GM19468 (cell line): ENCODE data around the gene CTPS2.
"Not testable (repeated sequence)": the region's sequence is repeated elsewhere in the genome, so short reads cannot be mapped to it uniquely, and the experiment has no call there.

Experiments used
- ATAC-seq: cut with Tn5 transposase; IDR thresholded peaks from one replicate; pipeline ENCODE4 v1.9.1; 2021; ENCODE audit warnings: mild to moderate bottlenecking, moderate library complexity, moderate number of reproducible peaks; ENCODE audit not compliant: unreplicated experiment; ENCODE audit errors: extremely low read depth

Gene CTPS2

DNA sequence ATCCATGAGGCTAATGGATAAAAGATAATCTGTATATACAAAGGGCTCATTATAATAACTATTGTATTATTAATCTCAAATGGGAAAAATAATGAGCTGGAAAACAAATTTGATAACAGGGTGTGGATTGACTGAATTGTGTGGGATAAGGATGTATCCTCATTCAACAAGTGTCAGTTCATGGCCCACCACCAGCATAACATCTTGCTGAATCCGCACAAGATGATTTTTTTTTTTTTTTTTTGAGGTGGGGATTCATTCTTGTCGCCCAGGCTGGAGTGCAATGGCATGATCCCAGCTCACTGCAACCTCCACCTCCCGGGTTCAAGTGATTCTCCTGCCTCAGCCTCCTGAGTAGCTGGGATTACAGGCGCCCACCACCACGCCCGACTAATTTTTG lies 3.2 kb upstream of the CTPS2 start:
- ATAC-seq: not testable (repeated sequence)

- ATAC-seq: no peak
These were observed 2.0 kb upstream of the CTPS2 start for GRCh38 chrX:16714504-16714903.

DNA sequence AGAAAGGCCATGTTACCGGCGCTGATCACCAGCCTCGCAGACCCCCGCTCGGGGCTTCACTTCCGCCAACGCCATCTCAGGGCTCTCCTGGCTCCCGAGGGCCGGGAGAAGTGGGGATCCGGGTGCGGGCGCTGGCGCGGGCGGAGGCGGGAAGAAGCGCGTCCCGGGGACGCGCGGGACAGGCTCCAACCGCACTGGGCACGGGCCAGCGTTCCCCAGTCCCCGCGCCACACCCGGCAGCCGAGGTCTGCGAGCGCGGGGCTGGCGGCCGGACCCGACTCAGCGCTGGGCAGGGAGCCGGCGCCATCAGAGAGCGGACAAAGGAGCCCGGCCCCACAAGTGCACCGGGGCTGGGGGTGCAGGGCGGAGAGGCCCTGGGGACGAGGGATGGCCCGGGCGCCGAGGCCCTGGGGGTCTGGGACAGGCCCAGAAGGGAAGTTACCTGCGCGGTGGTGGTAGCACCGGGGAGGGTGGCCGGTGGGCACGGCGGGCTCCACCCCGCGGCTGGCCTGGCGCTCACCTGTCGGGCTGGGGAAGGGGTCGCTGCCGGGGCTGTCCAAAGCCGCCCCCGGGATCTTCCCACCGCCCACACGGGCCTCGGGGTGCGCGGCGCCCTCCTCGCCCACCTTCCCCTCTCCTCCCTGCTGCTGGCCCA lies 449 bp downstream of the CTPS2 start:
- no peak for ATAC-seq

- no peak for ATAC-seq
These were observed 1.2 kb downstream of the CTPS2 start for GRCh38 chrX:16711219-16711811.

DNA sequence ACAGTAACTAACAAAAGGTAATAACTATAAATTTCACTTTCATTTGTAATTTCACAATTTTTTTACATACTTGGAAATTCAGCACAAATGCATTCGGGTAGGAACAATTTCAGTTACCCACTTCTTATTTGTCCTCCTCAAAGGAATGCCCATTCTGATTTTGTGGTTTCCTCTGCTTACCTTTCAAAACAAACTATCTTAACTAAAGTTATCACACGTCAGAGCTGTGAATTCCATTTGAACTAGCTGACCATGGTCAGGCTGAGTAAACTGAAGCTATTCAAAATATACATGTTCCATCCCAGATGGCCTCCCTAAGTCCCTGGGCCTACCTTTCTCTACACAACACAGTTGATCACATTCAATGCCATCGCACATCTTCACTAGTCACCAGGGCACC lies 4.5 kb downstream of the CTPS2 start:
- no peak for ATAC-seq

- no peak for ATAC-seq
These were observed 7.1 kb downstream of the CTPS2 start for GRCh38 chrX:16705370-16705769.

GRCh38 chrX:16702700-16703599 lies 9.5 kb downstream of the CTPS2 start:
- no peak for ATAC-seq

DNA sequence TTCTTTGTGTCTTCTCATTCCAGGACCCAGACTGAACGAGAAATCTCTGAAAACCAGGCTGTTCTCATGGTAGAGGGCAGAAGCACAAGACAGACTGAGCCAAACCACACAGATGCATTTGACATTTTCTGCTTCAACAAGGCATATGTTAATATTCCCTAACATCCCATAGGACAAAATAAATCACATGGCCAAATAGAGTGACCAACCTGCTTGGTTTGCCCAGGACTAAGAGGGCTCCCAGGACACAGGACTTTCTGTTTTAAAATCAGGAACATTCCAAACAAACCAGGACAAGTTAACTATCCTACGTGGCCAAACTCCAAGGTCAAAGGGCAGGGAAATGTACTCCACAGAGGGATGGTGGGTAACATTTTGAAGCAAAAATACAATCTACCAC lies 11.7 kb downstream of the CTPS2 start:
- no peak for ATAC-seq

DNA sequence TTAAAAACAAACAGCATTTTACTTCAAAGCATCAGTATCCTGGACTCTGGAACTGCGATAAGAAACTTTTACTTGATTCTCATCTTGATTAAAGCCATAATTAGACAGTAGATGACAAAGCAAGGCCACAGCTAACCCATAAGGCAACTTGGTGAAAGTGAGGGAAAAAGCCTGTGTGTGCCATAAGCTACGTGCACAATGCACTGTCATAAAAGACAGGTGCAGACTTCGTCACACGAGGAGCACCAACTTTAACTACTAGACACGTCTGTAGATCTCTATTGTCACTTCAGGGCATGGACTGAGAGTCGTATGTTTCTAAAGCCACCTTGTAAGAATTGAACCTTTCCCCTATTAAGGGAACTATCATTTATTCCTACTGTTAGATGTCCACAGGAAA lies 13.1 kb downstream of the CTPS2 start:
- no peak for ATAC-seq

- ATAC-seq: no peak
These were observed 15.5 kb downstream of the CTPS2 start for GRCh38 chrX:16696956-16697355.

- ATAC-seq: no peak
These were observed 17.3 kb downstream of the CTPS2 start for GRCh38 chrX:16695079-16695676.

GRCh38 chrX:16687514-16687913 lies 25.0 kb downstream of the CTPS2 start:
- no peak for ATAC-seq

- no peak for ATAC-seq
These were observed 29.3 kb downstream of the CTPS2 start for GRCh38 chrX:16683007-16683664.

- no peak for ATAC-seq
These were observed 33.8 kb downstream of the CTPS2 start for GRCh38 chrX:16678689-16679088.

- no peak for ATAC-seq
These were observed 41.5 kb downstream of the CTPS2 start for GRCh38 chrX:16671005-16671404.

DNA sequence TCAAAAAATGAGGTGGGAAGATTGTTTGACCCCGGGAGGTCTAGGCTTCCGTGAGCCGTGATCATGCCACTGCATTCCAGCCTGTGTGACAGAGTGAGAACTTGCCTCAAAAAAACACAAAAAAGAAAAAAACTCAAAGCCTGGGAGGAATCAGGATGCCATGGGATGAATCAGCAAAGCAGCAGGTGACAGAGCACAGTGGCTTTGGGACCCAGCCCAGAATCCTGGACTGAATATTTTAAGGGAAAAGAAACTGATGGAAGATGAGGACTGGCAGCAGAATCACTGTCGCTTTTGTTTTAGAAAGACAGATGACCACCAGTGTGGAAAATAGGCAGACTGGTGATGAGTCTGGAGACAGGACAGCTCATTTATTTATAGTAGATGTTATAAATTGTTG lies 45.9 kb downstream of the CTPS2 start:
- no peak for ATAC-seq

- ATAC-seq: no peak
These were observed 47.4 kb downstream of the CTPS2 start for GRCh38 chrX:16665089-16665488.

- no peak for ATAC-seq
These were observed 47.8 kb downstream of the CTPS2 start for GRCh38 chrX:16664626-16665025.

GRCh38 chrX:16664074-16664473 lies 48.4 kb downstream of the CTPS2 start:
- ATAC-seq: no peak

DNA sequence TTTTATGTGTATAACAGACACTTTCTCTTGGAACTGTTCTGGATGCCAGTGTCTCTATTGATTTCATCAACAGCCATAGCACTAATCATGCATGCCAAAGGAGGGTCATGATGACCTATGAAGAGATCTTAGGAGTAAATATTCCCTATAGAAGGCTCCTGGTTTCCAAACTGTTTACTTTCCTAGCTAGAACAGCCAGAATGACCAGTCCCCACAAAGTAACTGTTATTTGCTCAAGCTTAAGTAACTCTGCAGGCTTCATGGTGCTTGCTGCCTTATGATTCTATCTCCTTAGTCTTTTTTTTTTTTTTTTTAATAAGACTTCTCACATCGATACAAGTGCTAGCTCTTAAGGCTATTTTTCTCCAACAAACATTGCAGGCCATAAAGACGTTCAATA lies 50.1 kb downstream of the CTPS2 start:
- no peak for ATAC-seq
